Mammary epithelial cell (primary cell): ENCODE results near the gene NXPE3.

ENCODE experiments used
- CTCF ChIP-seq, 2 donors: IDR thresholded peaks in 1 of 2; conservative IDR thresholded peaks in 1 of 2; 2 replicates each; pipeline ENCODE4 v1.5.1; 2011 to 2012; ENCODE audit warnings: inconsistent platforms in 2 of 2, low read length in 2 of 2, mild to moderate bottlenecking in 2 of 2, control low read depth in 1 of 2, low read depth in 1 of 2; ENCODE audit not compliant: insufficient read depth in 1 of 2; ENCODE audit errors: extremely low read depth in 1 of 2
- EZH2 ChIP-seq: IDR thresholded peaks from 2 replicates; pipeline ENCODE4 v1.6.1; 2012; ENCODE audit warnings: low read length, inconsistent platforms, borderline replicate concordance

- TF ChIP-seq EZH2 (no peak), CTCF (conservative IDR thresholded peaks at IDR 0.05 in 1 of 2, IDR thresholded peaks at IDR 0.05 in 1 of 2; ENCODE audit: extremely low read depth in 1 of 2, insufficient read depth in 1 of 2, low read depth in 1 of 2, low read length in 2 of 2) (no peak)
Measured at GRCh38 chr3:101861789-101862415, 82.9 kb downstream of the NXPE3 start.
